Eye (tissue), 1 donor: ENCODE data around the gene STMP1.

Source experiments
- DNase-seq: peaks from one replicate; pipeline ENCODE4 v3.0.0-alpha.2; 2015

Gene STMP1

GRCh38 chr7:135704074-135704473, 41.8 kb downstream of the STMP1 start:
- no peak for DNase-seq

GRCh38 chr7:135704698-135705097, 42.4 kb downstream of the STMP1 start:
- no peak for DNase-seq

GRCh38 chr7:135706038-135706742, 43.9 kb downstream of the STMP1 start:
- DNase-seq = no peak

- DNase-seq = no peak
Measured at GRCh38 chr7:135706858-135707569, 44.7 kb downstream of the STMP1 start.

- DNase-seq = no peak
Measured at GRCh38 chr7:135707570-135707966, 45.3 kb downstream of the STMP1 start.

GRCh38 chr7:135708041-135708440, 45.7 kb downstream of the STMP1 start:
- no peak for DNase-seq

GRCh38 chr7:135709508-135709907, 47.2 kb downstream of the STMP1 start:
- DNase-seq = no peak

GRCh38 chr7:135710417-135711138, 48.3 kb downstream of the STMP1 start:
- DNase-seq = no peak

- no peak for DNase-seq
Measured at GRCh38 chr7:135711139-135711469, 48.8 kb downstream of the STMP1 start.

- DNase-seq = no peak
Measured at GRCh38 chr7:135712182-135712782, 50.0 kb downstream of the STMP1 start.

- DNase-seq = no peak
Measured at GRCh38 chr7:135712796-135713195, 50.5 kb downstream of the STMP1 start.

GRCh38 chr7:135713836-135714470, 51.6 kb downstream of the STMP1 start:
- no peak for DNase-seq

- peak; percentile 69 for DNase-seq
Measured at GRCh38 chr7:135714534-135715009, 52.3 kb downstream of the STMP1 start.

- no peak for DNase-seq
Measured at GRCh38 chr7:135715055-135715522, 52.8 kb downstream of the STMP1 start.

GRCh38 chr7:135715673-135716072, 53.4 kb downstream of the STMP1 start:
- no peak for DNase-seq

GRCh38 chr7:135716677-135717238, 54.4 kb downstream of the STMP1 start:
- peak; percentile 67 for DNase-seq

GRCh38 chr7:135717693-135718092, 55.4 kb downstream of the STMP1 start:
- DNase-seq = no peak

GRCh38 chr7:135718219-135718618, 55.9 kb downstream of the STMP1 start:
- DNase-seq = no peak

GRCh38 chr7:135718794-135719437, 56.6 kb downstream of the STMP1 start:
- DNase-seq = peak; percentile 62

- DNase-seq = no peak
Measured at GRCh38 chr7:135719688-135720087, 57.4 kb downstream of the STMP1 start.

- DNase-seq = no peak
Measured at GRCh38 chr7:135721198-135721820, 59.0 kb downstream of the STMP1 start.
